Measurements from ENCODE around the gene ZNF536. TPM values are rescaled to one million over a fixed set of nuclear protein-coding genes. Genes with fewer than 3 reads are reported as not detected.

ZNF536 gene
- total RNA-seq, 3 donors from 2014 or later, result 1.3 to 7.3 (median 1.3) TPM

GRCh38 chr19:30361721-30362120 lies 10.5 kb upstream of the ZNF536 start:
- DNase-seq (no peak), ATAC-seq (no peak)
- TF ChIP-seq CTCF (IDR thresholded peaks at IDR 0.05), result no peak
- Histone ChIP-seq H3K9me3 (no peaks in the 10 kb centered on the region), H3K36me3 (ENCODE audit: low read depth) (no peaks in the 10 kb centered on the region), H3K4me3 (no peak overlapping the region), H3K4me1 (ENCODE audit: low read depth) (no peaks in the 10 kb centered on the region)
- intact Hi-C loops (cut with DNase I, micrococcal nuclease), result no loop called here

DNA sequence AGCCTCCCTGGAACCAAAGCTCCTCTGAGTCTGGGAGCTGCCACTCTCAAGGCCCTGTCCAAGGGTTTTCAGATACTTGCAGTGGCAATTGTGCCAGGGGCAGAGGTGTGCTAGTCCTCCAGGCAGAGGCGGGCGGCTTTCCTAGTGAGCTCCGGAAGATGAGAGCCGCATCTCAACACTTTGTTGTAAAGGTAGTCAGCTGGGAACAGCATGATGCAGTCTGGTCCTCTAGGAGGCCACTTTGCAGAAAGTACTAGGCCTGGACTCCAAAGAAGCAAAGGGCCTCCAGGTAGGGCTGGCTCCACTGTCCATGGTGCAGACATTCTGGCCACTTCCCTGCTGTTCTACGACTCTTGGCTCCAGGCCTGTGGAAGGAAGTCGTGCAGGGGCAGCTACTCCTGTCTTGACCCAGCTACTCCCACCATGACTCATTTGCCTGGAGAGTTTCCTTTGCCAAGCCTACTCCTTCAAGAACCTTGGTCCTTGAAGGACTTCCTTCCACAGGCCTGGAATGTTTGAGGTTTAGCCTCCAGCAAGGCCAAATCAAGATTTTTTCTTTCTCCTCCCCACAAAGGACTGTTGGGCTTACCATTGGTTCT lies 9.9 kb upstream of the ZNF536 start:
- no peak overlapping the region for H3K4me3 ChIP-seq
- no peak for DNase-seq
- no peaks in the 10 kb centered on the region for H3K36me3 ChIP-seq (ENCODE audit: low read depth)
- no peak for TF ChIP-seq CTCF (IDR thresholded peaks at IDR 0.05)
- intact Hi-C loops (cut with DNase I, micrococcal nuclease), result no loop called here
- H3K9me3 ChIP-seq, result no peaks in the 10 kb centered on the region
- no peaks in the 10 kb centered on the region for H3K4me1 ChIP-seq (ENCODE audit: low read depth)
- no peak for ATAC-seq

DNA sequence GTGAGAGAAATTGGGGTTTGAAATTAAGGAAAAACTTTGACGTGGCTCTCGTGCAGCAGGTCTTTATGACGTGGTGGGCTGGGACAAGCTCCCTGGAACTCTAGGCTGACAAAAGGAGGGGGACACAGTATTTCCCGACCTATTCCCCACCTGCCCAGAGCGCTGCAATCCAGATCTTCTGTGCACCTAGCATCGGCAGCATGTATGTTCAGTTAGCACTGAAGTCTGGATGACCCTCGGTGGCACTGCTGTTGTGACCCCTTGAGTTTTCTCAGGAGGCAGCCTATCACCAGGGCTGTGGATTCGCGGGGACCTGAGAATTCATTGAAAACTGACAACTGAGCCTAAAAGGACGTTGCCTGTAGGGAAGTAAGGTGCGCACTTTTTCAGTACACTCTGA lies 9.1 kb upstream of the ZNF536 start:
- Histone ChIP-seq H3K9me3 (no peaks in the 10 kb centered on the region), H3K36me3 (ENCODE audit: low read depth) (no peaks in the 10 kb centered on the region), H3K4me3 (no peak overlapping the region), H3K4me1 (ENCODE audit: low read depth) (no peaks in the 10 kb centered on the region)
- no peak for ATAC-seq
- no peak for DNase-seq
- intact Hi-C loops (cut with DNase I, micrococcal nuclease), result no loop called here
- no peak for TF ChIP-seq CTCF (IDR thresholded peaks at IDR 0.05)

DNA sequence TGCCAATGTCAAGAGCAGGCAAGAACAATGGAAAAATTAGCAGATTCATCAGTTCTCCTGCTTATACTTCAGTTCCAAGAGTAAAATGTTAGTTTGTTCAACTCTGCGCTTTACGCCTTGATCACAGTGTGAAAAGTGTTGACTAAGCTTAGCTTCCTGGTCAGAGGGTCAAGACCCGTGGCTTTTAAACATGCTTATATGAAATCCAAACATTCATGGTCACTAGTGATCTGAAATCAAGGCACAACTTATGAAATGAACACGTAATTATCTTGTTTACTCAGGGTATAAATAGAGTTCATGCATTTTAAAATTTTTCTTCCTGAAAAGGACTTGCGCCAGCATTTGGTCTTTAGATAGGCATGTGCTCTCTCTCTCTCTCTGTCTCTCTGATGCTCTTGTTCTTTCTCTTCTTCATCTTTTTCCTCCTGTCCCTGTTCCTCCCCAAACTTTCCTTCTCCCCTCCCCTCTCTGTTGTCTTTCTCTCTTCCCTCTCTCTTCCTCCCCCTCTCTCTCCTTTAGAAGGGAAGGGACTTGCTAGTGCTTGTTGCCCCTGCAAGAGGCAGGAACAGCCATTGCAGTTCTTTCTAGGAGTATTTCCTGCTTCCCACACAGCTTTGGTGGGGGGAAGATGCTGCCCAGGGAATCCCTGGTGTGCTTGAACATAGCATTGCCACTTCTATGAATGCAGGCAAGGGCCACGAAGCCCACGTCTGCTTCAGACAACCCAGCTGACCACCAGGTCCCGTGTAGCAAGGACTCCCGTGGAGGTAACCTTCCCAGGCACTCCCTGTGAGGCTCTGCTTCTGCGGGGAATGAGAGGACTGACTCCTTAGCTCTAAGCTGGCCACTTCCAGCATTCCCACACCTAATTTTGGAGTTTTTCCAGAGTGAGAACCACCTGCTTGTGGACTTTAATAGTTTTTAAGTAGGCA lies 7.1 kb upstream of the ZNF536 start:
- ATAC-seq (no peak), DNase-seq (no peak)
- H3K9me3 ChIP-seq, result no peaks in the 10 kb centered on the region
- no peaks in the 10 kb centered on the region for H3K36me3 ChIP-seq (ENCODE audit: low read depth)
- TF ChIP-seq CTCF (IDR thresholded peaks at IDR 0.05), result no peak
- intact Hi-C loops (cut with DNase I, micrococcal nuclease), result no loop called here
- no peak overlapping the region for H3K4me3 ChIP-seq
- no peaks in the 10 kb centered on the region for H3K4me1 ChIP-seq (ENCODE audit: low read depth)

DNA sequence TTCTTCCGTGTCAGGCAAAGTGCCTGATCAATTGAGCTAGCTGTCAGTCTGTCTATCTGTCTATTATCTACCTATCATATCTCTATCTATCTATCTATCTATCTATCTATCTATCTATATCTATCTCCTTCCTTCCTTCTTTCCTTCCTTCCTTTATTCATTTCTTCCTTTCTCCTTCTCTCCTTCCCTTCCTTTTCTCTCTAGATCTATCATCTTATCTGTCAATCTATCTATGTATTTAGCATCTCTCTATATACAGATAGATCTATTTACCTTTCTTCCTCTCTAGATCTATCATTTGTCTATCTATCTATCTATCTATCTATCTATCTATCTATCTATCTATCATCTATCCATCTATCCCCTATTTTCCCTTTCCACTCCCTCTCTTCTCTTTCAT lies 5.9 kb upstream of the ZNF536 start:
- Histone ChIP-seq H3K4me3 (no peak overlapping the region), H3K9me3 (no peaks in the 10 kb centered on the region), H3K4me1 (ENCODE audit: low read depth) (no peaks in the 10 kb centered on the region), H3K36me3 (ENCODE audit: low read depth) (no peaks in the 10 kb centered on the region)
- DNase-seq (no peak), ATAC-seq (no peak)
- intact Hi-C loops (cut with DNase I, micrococcal nuclease), result no loop called here
- TF ChIP-seq CTCF (IDR thresholded peaks at IDR 0.05), result no peak

Data from mucosa of descending colon (tissue), 3 donors.